Hematopoietic multipotent progenitor cell treated with erythropoietin and hydrocortisone succinate and interleukin-3 and kit ligand, for 4 days (in vitro differentiated cells): ENCODE measurements around the gene KIAA0319L.

Source experiments
- DNase-seq: peaks from one replicate; pipeline ENCODE4 v3.0.0-alpha.2; 2015

KIAA0319L gene

GRCh38 chr1:35439626-35440025, 117.6 kb downstream of the KIAA0319L start:
- no peak for DNase-seq

- DNase-seq, result no peak
These were observed 120.0 kb downstream of the KIAA0319L start for GRCh38 chr1:35437200-35437599.

GRCh38 chr1:35436078-35436477, 121.1 kb downstream of the KIAA0319L start:
- DNase-seq, result no peak

GRCh38 chr1:35434703-35435102, 122.5 kb downstream of the KIAA0319L start:
- no peak for DNase-seq

GRCh38 chr1:35433714-35434113, 123.5 kb downstream of the KIAA0319L start:
- no peak for DNase-seq

- no peak for DNase-seq
These were observed 125.0 kb downstream of the KIAA0319L start for GRCh38 chr1:35432231-35432630.

GRCh38 chr1:35431173-35431599, 126.0 kb downstream of the KIAA0319L start:
- peak; percentile 76 for DNase-seq

- DNase-seq, result no peak
These were observed 126.4 kb downstream of the KIAA0319L start for GRCh38 chr1:35430762-35431161.

- DNase-seq, result no peak
These were observed 128.8 kb downstream of the KIAA0319L start for GRCh38 chr1:35428360-35428759.

GRCh38 chr1:35426097-35426586, 131.1 kb downstream of the KIAA0319L start:
- peak; percentile 35 for DNase-seq

- no peak for DNase-seq
These were observed 148.3 kb downstream of the KIAA0319L start for GRCh38 chr1:35408925-35409324.

GRCh38 chr1:35407743-35408142, 149.5 kb downstream of the KIAA0319L start:
- DNase-seq, result no peak

GRCh38 chr1:35406103-35406502, 151.1 kb downstream of the KIAA0319L start:
- DNase-seq, result no peak

- DNase-seq, result no peak
These were observed 156.2 kb downstream of the KIAA0319L start for GRCh38 chr1:35401049-35401448.

- DNase-seq, result peak; percentile 46
These were observed 158.5 kb downstream of the KIAA0319L start for GRCh38 chr1:35398739-35399138.

- DNase-seq, result no peak
These were observed 162.8 kb downstream of the KIAA0319L start for GRCh38 chr1:35394386-35394785.

GRCh38 chr1:35390600-35391494, 166.4 kb downstream of the KIAA0319L start:
- no peak for DNase-seq

GRCh38 chr1:35386959-35387358, 170.2 kb downstream of the KIAA0319L start:
- peak; percentile 50 for DNase-seq

GRCh38 chr1:35386290-35386689, 170.9 kb downstream of the KIAA0319L start:
- DNase-seq, result no peak
